HCT116 (cell line): Measurements from ENCODE around the gene GP1BA. TPM values are rescaled to one million over a fixed set of nuclear protein-coding genes. Genes with fewer than 3 reads are reported as not detected.

Experiments used
- ATAC-seq: fragments of 200-7000 bp; cut with Tn5 transposase; 2 replicates; pipeline ENCODE4 v1.9.1; 2020; ENCODE audit warnings: mild to moderate bottlenecking, moderate library complexity
- BruUV-seq: library from RNA; stranded (reverse); fragments of 400-500 nt; replicated peaks from 2 replicates; lab custom pipeline; 2021; lab: Mats Ljungman, UMichigan
- CTCF ChIA-PET: fragments of 300-600 bp; sonication (Branson Sonifier 250); formaldehyde crosslinking; loops from one replicate; lab custom pipeline; 2021; ENCODE audit warnings: antibody characterized with exemption; lab: Charles Lee
- POLR2A ChIA-PET: fragments of 300-600, 350-600 bp; sonication (Branson Sonifier 250); formaldehyde crosslinking; loops from one replicate; lab custom pipeline; 2021; ENCODE audit warnings: antibody characterized with exemption; lab: Charles Lee
- RAD21 ChIA-PET, 2 experiments: fragments of 300-600 bp; sonication (Branson Sonifier 250); formaldehyde crosslinking; loops; one replicate each; lab custom pipeline; 2023; ENCODE audit warnings: low total read pairs in 2 of 2; ENCODE audit not compliant: uncharacterized antibody in 2 of 2, unreplicated experiment in 2 of 2, low non-redundant PET in 1 of 2; lab: Charles Lee
- DNase-seq: peaks from one replicate; pipeline ENCODE4 v3.0.0-alpha.2; 2010; ENCODE audit warnings: low read depth, low spot score
- H2AFZ ChIP-seq: fragments of 200-600 bp; shearing (Covaris generic), sonication (generic); 2 replicates; pipeline ENCODE4 v1.6.1; 2017; ENCODE audit warnings: low read depth, mixed run types, mixed read lengths, antibody characterized with exemption, low read length; ENCODE audit not compliant: poor library complexity, severe bottlenecking
- H3K27ac ChIP-seq: 2 replicates; pipeline ENCODE4 v1.5.1; 2012; ENCODE audit warnings: low read depth, low read length
- H3K27me3 ChIP-seq: fragments of 200-600 bp; sonication (generic); 2 replicates; pipeline ENCODE4 v1.6.1; 2016; ENCODE audit warnings: mixed run types, low read length, mixed read lengths; ENCODE audit not compliant: insufficient read depth
- H3K36me3 ChIP-seq, 2 experiments: fragments of 200-500 bp in 1 of 2; fragments of 200-600 bp in 1 of 2; sonication (Bioruptor generic) in 1 of 2; sonication (generic) in 1 of 2; 2 replicates each; pipeline versions ENCODE4 v1.5.1 to v1.6.1; 2014 to 2016; ENCODE audit warnings: low read length in 2 of 2, inconsistent platforms in 1 of 2, mixed read lengths in 1 of 2, mixed run types in 1 of 2; ENCODE audit not compliant: insufficient read depth in 2 of 2, control insufficient read depth in 1 of 2
- H3K4me1 ChIP-seq, 2 experiments: fragments of 200-600 bp in 1 of 2; sonication (generic) in 1 of 2; 2 replicates each; pipeline versions ENCODE4 v1.5.1 to v1.6.1; 2012 to 2017; ENCODE audit warnings: low read length in 2 of 2, inconsistent platforms in 1 of 2, mild to moderate bottlenecking in 1 of 2, mixed read lengths in 1 of 2, mixed run types in 1 of 2, moderate library complexity in 1 of 2; ENCODE audit not compliant: insufficient read depth in 2 of 2, control insufficient read depth in 1 of 2
- H3K4me2 ChIP-seq: fragments of 200-600 bp; sonication (generic); 2 replicates; pipeline ENCODE4 v1.6.1; 2017; ENCODE audit warnings: mixed run types, low read length, mixed read lengths
- H3K4me3 ChIP-seq, 2 experiments: fragments of 200-600 bp in 1 of 2; sonication (generic) in 1 of 2; replicated peaks in 1 of 2; 2 replicates each; pipeline ENCODE4 v1.5.1; 2011 to 2016; ENCODE audit warnings: low read length in 2 of 2, control low read depth in 1 of 2, low read depth in 1 of 2, mild to moderate bottlenecking in 1 of 2, mixed read lengths in 1 of 2, mixed run types in 1 of 2
- H3K79me2 ChIP-seq: fragments of 200-600 bp; sonication (generic); 2 replicates; pipeline ENCODE4 v1.6.1; 2017; ENCODE audit warnings: mild to moderate bottlenecking, mixed run types, low read length, moderate library complexity, mixed read lengths; ENCODE audit not compliant: insufficient read depth
- H3K9ac ChIP-seq: fragments of 200-600 bp; sonication (generic); 2 replicates; pipeline ENCODE4 v1.6.1; 2016; ENCODE audit warnings: low read length, mixed read lengths
- H3K9me2 ChIP-seq: fragments of 200-600 bp; sonication (generic), shearing (Covaris generic); 2 replicates; pipeline ENCODE4 v1.6.1; 2017; ENCODE audit warnings: mixed run types, mild to moderate bottlenecking, moderate library complexity; ENCODE audit not compliant: insufficient read depth
- H3K9me3 ChIP-seq, 2 experiments: fragments of 200-500 bp in 1 of 2; fragments of 200-600 bp in 1 of 2; sonication (Bioruptor generic) in 1 of 2; sonication (generic) in 1 of 2; 2 replicates each; pipeline ENCODE4 v1.6.1; 2014 to 2017; ENCODE audit warnings: low read length in 2 of 2, mixed read lengths in 2 of 2, inconsistent platforms in 1 of 2, low read depth in 1 of 2, mild to moderate bottlenecking in 1 of 2, mixed run types in 1 of 2, moderate library complexity in 1 of 2; ENCODE audit not compliant: control insufficient read depth in 1 of 2, insufficient read depth in 1 of 2
- H4K20me1 ChIP-seq: fragments of 200-600 bp; sonication (generic), shearing (Covaris generic); 2 replicates; pipeline ENCODE4 v1.6.1; 2017; ENCODE audit warnings: mixed run types, mild to moderate bottlenecking, moderate library complexity; ENCODE audit not compliant: insufficient read depth
- EZH2 ChIP-seq: fragments of 200-600 bp; sonication (generic); IDR thresholded peaks from 2 replicates; pipeline ENCODE4 v1.6.1; 2017; ENCODE audit warnings: antibody characterized with exemption, mixed run types
- REST ChIP-seq: IDR thresholded peaks from 2 replicates; pipeline ENCODE4 v1.6.1; 2012; ENCODE audit warnings: low read depth
- ZNF274 ChIP-seq: fragments of 200-500 bp; sonication (Bioruptor generic); IDR thresholded peaks from 2 replicates; pipeline ENCODE4 v1.6.1; 2014; ENCODE audit warnings: mild to moderate bottlenecking, low read depth, low read length, inconsistent platforms
- intact Hi-C: fragments of 100-400 bp; cut with micrococcal nuclease; formaldehyde crosslinking; loops from 2 replicates; pipeline ENCODE4 v1.10.0; 2022
- total RNA-seq: library from RNA; stranded (reverse); gene quantifications from one replicate; pipeline ENCODE4 v1.2.1, GENCODE V29; 2021; ENCODE audit not compliant: unreplicated experiment

The GP1BA gene
- total RNA-seq, 1 experiment from 2014 or later = not detected

DNA sequence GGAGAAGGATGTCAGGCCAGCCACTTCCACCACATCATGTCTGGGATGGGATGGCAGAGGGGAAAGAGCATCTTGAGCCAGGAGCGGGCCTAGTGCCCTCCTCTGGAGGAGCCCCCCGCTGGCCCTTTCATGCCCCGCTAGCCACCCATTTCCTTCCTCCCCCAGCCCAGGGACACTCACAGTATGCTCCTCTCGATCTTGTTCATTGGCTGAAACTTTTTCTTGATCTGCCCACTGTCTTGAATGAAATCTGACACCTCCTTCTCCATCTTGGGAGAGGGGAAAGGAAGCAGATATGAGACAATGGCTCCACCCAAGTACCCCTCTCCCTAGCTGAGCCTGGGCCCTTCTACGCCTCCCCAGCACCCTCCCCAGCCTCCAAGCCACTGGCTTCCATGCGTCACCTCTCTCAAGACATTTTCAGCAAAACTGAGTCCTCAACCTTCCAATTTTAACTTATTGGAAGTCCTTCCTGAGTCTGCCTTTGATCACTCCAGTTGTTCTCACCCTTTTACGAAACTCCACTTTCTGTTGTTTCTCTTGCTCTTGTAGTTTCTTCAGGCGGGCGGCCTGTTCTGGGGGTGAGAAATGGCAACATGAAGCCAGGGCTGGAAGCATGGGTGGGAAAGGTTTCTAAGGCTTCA is 28.3 kb downstream of the GP1BA start:
- POLR2A ChIA-PET = no interaction called here
- intact Hi-C loops = no loop called here
- ATAC-seq = no peak

More for the DNA sequence above, 28.3 kb downstream of the GP1BA start:
- Histone ChIP-seq H3K36me3 (peaks cover 0 to 4% of the 10 kb centered on the region in 2 experiments; a peak in 2 of 4 replicates), H3K79me2 (peaks cover 7% of the 10 kb centered on the region; the same call in 1 of the 2 replicates), H3K9me2 (no peaks in the 10 kb centered on the region), H3K4me2 (no peak overlapping the region), H4K20me1 (no peaks in the 10 kb centered on the region), H3K4me1 (peaks cover 4 to 5% of the 10 kb centered on the region in 2 experiments; a peak in 2 of 4 replicates), H3K4me3 (no peak overlapping the region), H3K9ac (no peak overlapping the region), H3K9me3 (no peaks in the 10 kb centered on the region), H2AFZ (no peak overlapping the region), H3K27me3 (no peaks in the 10 kb centered on the region), H3K27ac (peak overlapping the region; percentile 26; the same call in 1 of the 2 replicates)
- no peak for DNase-seq
- no TSS peak for BruUV-seq
- ChIA-PET RAD21 (no interaction called here), CTCF (no interaction called here)
- no peak for TF ChIP-seq EZH2
- no peak for TF ChIP-seq REST
- no peak for TF ChIP-seq ZNF274
